Ishikawa (cell line): ENCODE data around the gene ADCY7.

Experiments
- CEBPB ChIP-seq: IDR thresholded peaks from 2 replicates; pipeline ENCODE4 v1.6.1; 2012
- CREB1 ChIP-seq: IDR thresholded peaks from 2 replicates; pipeline ENCODE4 v1.6.1; 2012; ENCODE audit warnings: low read depth
- EGR1 ChIP-seq: IDR thresholded peaks from 2 replicates; pipeline ENCODE4 v1.6.1; 2012
- EP300 ChIP-seq: IDR thresholded peaks from 2 replicates; pipeline ENCODE4 v1.6.1; 2012; ENCODE audit warnings: borderline replicate concordance
- FOXM1 ChIP-seq: IDR thresholded peaks from 2 replicates; pipeline ENCODE4 v1.6.1; 2012; ENCODE audit warnings: low read depth, borderline replicate concordance
- MAX ChIP-seq: IDR thresholded peaks from 2 replicates; pipeline ENCODE4 v1.6.1; 2012
- NFIC ChIP-seq: IDR thresholded peaks from 2 replicates; pipeline ENCODE4 v1.6.1; 2012
- RAD21 ChIP-seq: IDR thresholded peaks from 2 replicates; pipeline ENCODE4 v1.6.1; 2012; ENCODE audit warnings: low read depth
- REST ChIP-seq: IDR thresholded peaks from 2 replicates; pipeline ENCODE4 v1.6.1; 2012; ENCODE audit warnings: low read depth, mild to moderate bottlenecking
- TAF1 ChIP-seq: IDR thresholded peaks from 2 replicates; pipeline ENCODE4 v1.6.1; 2012; ENCODE audit warnings: low read depth, mild to moderate bottlenecking
- TCF12 ChIP-seq: IDR thresholded peaks from 2 replicates; pipeline ENCODE4 v1.6.1; 2012; ENCODE audit warnings: low read depth
- TEAD4 ChIP-seq: IDR thresholded peaks from 2 replicates; pipeline ENCODE4 v1.6.1; 2012
- USF1 ChIP-seq: IDR thresholded peaks from 2 replicates; pipeline ENCODE4 v1.6.1; 2012
- YY1 ChIP-seq: IDR thresholded peaks from 2 replicates; pipeline ENCODE4 v1.6.1; 2012; ENCODE audit warnings: low read depth
- ZBTB7A ChIP-seq: IDR thresholded peaks from 2 replicates; pipeline ENCODE4 v1.6.1; 2012; ENCODE audit warnings: low read depth

Gene ADCY7

GRCh38 chr16:50275098-50275415 is 8.7 kb downstream of the ADCY7 start:
- TF ChIP-seq CREB1 (no peak), TEAD4 (no peak), RAD21 (no peak), TAF1 (no peak), MAX (no peak), FOXM1 (no peak), TCF12 (no peak), ZBTB7A (no peak), EGR1 (no peak), CEBPB (no peak), NFIC (no peak), REST (no peak), USF1 (no peak), YY1 (no peak), EP300 (no peak)

GRCh38 chr16:50275428-50276325 is 9.3 kb downstream of the ADCY7 start:
- TF ChIP-seq USF1 (no peak), FOXM1 (no peak), EP300 (no peak), NFIC (no peak), REST (no peak), TCF12 (no peak), RAD21 (no peak), TEAD4 (no peak), CEBPB (no peak), TAF1 (no peak), YY1 (no peak)

- TF ChIP-seq TCF12 (no peak), MAX (no peak), REST (no peak), NFIC (no peak), CEBPB (no peak), YY1 (no peak)
Measured at GRCh38 chr16:50276326-50276640, 9.9 kb downstream of the ADCY7 start.

- TF ChIP-seq REST, result no peak
- no peak for TF ChIP-seq EGR1
- no peak for TF ChIP-seq EP300
- no peak for TF ChIP-seq MAX
Measured at GRCh38 chr16:50276801-50277555, 10.6 kb downstream of the ADCY7 start.
